NCI-H748 (cell line): ENCODE data around the gene RNF123.
"Not testable (repeated sequence)": the region's sequence is repeated elsewhere in the genome, so short reads cannot be mapped to it uniquely, and the experiment has no call there.

Experiments
- DNase-seq: peaks from one replicate; lab custom pipeline; 2025; ENCODE audit not compliant: unreplicated experiment; lab: John Stamatoyannopoulos, UW

The RNF123 gene

GRCh38 chr3:49734752-49735151, 45.4 kb downstream of the RNF123 start:
- no peak for DNase-seq

GRCh38 chr3:49738067-49738713, 48.8 kb downstream of the RNF123 start:
- no peak for DNase-seq

GRCh38 chr3:49740427-49740826, 51.1 kb downstream of the RNF123 start:
- no peak for DNase-seq

GRCh38 chr3:49745986-49746385, 56.6 kb downstream of the RNF123 start:
- DNase-seq, result no peak

GRCh38 chr3:49747792-49748480, 58.6 kb downstream of the RNF123 start:
- no peak for DNase-seq

- not testable (repeated sequence) for DNase-seq
Observed at GRCh38 chr3:49748874-49749273, 59.5 kb downstream of the RNF123 start.

- DNase-seq, result no peak
Observed at GRCh38 chr3:49750056-49750455, 60.7 kb downstream of the RNF123 start.

- no peak for DNase-seq
Observed at GRCh38 chr3:49751501-49751900, 62.1 kb downstream of the RNF123 start.

GRCh38 chr3:49754536-49754935, 65.2 kb downstream of the RNF123 start:
- no peak for DNase-seq

- no peak for DNase-seq
Observed at GRCh38 chr3:49756036-49756435, 66.7 kb downstream of the RNF123 start.

- DNase-seq, result no peak
Observed at GRCh38 chr3:49757197-49757596, 67.8 kb downstream of the RNF123 start.

- DNase-seq, result no peak
Observed at GRCh38 chr3:49759226-49759625, 69.9 kb downstream of the RNF123 start.

GRCh38 chr3:49761661-49762060, 72.3 kb downstream of the RNF123 start:
- DNase-seq, result no peak

GRCh38 chr3:49763981-49764380, 74.6 kb downstream of the RNF123 start:
- DNase-seq, result no peak

- DNase-seq, result no peak
Observed at GRCh38 chr3:49769286-49769915, 80.0 kb downstream of the RNF123 start.

GRCh38 chr3:49769926-49770325, 80.6 kb downstream of the RNF123 start:
- no peak for DNase-seq
